Embryonic facial prominence (tissue), 1 donor: ENCODE results near the gene SMIM3.
"Not testable (repeated sequence)": the region's sequence is repeated elsewhere in the genome, so short reads cannot be mapped to it uniquely, and the experiment has no call there.

Experiments
- DNase-seq: peaks from one replicate; pipeline ENCODE4 v3.0.0-alpha.2; 2016; ENCODE audit errors: extremely low spot score

The SMIM3 gene

DNA sequence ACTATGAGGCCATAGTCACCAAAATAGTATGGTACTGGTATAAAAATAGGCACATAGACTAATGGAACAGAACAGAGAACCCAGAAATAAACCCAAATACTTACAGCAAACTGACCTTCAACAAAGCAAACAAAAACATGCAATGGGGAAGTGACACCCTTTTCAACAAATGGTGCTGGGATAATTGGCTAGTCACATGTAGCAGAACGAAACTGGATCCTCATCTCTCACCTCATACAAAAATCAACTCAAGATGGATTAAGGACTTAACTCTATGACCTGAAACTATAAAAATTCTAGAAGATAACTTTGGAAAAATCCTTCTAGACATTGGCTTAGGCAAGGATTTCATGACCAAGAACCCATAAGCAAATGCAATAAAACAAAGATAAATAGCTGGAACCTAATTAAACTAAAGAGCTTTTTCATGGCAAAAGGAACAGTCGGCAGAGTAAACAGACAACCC lies 14.9 kb downstream of the SMIM3 start:
- not testable (repeated sequence) for DNase-seq

DNA sequence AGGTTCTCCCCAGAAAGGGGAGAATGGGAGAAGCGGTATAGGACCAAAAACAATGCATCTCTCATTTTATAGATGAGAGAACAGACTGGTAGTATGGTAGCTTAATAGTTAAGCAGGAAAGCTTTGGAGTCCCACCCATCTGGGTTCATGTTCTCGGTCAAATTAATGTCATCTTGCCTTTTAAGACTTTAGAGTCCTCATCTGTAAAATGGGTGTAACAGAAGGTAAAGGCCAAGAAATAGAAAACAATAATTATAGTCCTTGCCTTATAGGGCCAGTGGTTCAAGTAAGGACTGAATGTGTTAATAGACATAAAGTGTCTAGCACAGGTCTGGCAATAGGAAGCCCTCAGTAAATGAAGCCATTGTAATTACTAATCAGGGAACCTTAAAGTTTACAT lies 16.4 kb downstream of the SMIM3 start:
- DNase-seq, result no peak

DNA sequence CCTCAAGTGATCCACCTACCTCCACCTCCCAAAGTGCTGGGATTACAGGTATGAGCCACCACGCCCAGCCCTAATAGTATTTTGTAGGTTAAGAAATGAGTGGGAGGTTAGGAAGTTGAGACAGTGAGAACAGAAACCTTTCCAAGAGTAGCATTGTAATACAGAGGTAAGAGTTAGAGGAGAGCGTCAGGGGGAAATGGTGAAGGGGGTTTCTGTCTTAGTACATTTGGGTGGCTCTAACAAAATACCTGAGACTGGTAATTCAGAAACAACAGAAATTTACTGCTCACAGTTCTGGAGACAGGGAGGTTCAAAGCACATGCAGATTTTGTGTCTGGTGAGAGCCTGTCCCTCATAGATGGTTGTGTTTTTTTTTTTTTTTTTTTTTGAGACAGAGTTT lies 18.8 kb downstream of the SMIM3 start:
- no peak for DNase-seq

DNA sequence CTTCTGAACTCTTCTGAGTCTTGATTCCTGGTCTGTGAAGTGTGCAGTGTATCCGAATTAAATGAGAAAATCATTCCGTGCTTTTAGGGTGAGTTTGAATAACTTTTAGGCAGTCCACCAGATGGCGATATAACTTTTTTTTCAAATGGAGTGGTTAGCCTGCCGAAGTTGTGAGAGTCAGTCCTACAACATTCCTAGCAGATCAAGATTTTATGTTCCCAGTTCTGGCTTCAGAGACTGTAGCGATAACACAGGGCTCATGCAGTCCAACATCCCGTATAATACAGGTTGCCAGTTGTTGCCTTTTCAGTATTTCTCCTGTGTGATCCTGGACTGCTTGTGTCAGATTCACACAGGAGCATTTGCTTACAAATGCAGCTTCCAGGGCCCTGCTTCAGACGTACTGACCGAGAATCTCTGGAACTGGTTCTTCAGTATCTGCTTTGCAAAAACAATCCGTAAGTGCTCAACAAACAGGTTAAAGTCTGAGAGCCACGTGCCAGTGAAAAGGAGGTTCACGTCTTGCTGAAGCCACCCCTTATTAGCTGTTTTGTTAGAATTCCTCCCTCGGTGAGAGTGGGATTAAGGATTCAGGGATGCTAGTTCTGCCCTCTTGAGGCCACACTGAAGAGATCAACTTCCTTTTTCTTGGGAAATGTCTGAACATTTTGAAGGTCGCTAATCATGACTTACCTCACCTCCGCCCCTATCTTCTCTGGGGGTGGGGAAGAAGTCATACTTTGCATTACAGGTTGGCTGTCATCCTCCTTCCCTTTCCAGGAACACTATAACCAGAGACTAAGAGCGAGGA lies 22.8 kb downstream of the SMIM3 start:
- peak; percentile 67 for DNase-seq

DNA sequence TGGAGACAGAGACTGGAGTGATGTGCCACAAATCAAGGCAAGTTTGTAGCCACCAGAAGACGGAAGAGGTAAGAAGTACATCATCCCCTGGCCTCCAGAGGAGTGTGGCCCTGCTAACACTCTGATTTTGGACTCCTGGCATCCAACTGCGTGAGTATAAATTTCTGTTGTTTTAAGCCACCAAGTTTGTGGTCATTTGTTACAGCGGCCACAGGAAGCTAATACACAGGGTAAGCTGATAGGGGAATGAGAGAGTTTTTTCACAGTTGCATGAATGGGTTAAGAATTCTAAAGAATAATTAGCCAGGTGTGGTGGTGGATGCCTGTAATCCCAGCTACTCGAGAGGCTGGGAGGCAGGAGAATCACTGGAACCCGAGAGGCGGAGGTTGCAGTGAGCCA lies 25.8 kb downstream of the SMIM3 start:
- DNase-seq, result no peak

DNA sequence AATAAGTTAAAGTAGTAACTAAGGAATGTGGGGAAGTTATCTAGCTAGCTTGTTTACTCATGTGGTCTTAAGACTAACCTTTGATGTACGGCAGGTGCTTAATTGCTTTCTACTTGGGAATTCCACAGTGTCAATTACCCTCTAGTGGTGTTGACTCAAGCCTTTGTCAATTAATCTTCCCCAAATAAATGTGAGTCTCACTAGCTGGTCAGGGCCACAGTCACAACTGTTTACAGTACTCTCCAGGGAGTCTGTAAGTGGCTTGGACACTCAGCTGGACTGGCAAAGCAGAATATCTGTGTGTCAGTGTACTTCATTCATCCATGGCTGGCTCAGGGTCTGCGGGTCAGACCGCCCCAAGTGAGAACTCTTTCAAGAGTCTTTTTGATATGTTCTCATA lies 30.8 kb downstream of the SMIM3 start:
- no peak for DNase-seq

DNA sequence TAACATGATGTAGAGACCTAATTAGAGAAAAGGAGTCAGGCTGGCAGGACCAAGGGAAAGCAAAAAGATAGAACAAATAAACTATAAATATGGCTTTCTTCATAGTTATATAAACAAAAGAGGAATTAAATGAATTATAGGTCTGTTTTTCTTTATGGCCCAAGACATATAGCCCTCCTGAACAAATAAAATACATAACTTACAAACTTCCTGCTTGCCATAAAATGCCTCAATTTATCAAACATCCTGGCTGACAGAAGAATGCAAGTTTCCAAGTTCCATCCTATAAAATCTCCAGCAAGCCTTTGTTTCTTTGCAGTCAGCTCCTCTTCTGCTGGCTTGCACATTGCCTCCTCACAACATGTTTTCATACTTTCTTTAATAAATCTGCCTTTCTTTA lies 36.5 kb downstream of the SMIM3 start:
- DNase-seq, result no peak

DNA sequence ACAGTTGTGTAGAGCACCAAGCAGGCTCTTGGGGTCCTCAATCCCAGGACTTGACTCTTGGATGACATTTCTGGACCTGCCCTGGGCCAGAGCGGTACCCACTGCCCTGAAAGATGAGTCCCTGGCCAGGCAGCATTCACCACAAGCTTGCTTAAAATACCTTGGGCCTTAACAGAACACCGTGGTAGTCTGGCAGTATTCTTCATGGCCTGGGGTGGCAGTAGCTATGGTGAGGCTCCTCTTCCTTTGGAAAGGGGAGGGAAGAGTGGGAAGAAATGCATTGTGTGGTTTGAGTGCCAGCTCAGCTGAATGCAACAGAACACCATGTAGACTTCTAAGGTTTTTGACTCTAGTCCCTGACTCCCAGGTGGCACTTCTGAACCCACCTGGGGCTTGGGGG lies 38.4 kb downstream of the SMIM3 start:
- no peak for DNase-seq

DNA sequence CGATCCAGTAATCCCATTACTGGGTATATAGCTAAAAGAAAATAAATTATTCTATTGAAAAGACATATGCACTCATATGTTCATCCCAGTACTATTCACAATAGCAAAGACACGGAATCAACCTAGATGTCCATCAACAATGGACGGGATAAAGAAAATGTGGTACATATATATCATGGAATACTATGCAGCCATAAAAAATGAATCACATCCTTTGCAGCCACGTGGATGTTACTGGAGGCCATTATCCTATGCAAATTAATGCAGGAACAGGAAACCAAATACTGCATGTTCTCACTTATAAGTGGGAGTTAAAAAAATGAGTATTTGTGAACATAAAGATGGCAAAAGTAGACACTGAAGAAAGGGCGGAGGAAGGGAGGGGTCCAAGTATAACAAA lies 51.2 kb downstream of the SMIM3 start:
- no peak for DNase-seq

DNA sequence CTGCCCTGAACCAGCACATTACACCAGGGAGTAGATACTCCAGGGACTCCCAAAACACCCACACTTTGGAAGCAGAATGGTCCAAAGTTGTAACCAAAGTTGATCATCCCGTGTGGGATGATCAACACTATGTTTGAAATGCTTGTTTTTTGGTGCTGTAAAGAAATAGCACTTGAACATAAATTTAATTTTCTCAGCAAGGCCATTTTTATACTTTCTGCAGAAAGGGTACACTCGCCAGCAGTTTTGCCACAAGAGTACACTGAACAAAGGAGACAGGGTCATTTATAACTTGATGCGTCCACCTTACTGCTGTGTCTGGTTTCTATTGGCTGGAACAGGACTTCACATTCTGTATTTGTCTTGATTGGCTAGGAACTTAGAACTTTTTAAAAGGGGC lies 53.3 kb downstream of the SMIM3 start:
- not testable (repeated sequence) for DNase-seq

DNA sequence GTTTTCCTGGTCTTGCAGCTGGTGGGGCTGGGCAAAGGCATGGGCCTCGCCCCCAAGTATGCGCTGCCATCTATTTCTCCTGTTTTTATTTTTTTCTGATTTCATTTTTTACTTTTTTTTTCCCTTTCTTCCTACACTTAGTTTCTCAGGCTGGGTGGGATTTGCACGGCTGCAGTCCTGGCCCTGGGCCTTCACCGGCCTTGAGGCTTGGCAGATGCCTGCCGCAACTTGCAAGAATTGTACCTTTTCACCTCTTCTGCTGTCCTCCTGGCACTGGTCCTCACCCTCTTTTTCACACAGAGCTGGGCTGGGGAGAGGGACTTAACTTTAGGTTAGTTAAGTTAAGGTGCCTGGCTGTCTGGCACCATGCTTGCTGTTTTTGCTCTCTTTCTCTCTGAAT lies 57.5 kb downstream of the SMIM3 start:
- no peak for DNase-seq

DNA sequence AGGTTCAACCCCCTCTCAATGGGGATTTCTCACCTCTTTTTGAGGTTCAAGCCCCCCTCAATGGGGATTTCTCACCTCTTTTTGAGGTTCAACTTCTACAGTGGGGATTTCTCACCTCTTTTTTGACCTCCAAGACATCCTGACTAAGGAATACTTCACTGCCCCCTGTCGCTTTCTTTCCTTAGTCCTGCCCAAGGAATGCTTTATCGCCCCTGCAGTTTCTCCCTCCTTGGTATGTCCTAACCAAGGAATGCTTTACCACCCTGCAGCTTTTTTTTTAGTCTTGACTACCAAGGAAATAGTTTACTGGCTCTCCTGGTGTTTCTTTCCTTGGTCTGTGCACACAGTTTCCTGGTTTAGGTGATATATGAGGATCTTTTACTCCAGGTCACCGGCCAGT lies 58.1 kb downstream of the SMIM3 start:
- no peak for DNase-seq

DNA sequence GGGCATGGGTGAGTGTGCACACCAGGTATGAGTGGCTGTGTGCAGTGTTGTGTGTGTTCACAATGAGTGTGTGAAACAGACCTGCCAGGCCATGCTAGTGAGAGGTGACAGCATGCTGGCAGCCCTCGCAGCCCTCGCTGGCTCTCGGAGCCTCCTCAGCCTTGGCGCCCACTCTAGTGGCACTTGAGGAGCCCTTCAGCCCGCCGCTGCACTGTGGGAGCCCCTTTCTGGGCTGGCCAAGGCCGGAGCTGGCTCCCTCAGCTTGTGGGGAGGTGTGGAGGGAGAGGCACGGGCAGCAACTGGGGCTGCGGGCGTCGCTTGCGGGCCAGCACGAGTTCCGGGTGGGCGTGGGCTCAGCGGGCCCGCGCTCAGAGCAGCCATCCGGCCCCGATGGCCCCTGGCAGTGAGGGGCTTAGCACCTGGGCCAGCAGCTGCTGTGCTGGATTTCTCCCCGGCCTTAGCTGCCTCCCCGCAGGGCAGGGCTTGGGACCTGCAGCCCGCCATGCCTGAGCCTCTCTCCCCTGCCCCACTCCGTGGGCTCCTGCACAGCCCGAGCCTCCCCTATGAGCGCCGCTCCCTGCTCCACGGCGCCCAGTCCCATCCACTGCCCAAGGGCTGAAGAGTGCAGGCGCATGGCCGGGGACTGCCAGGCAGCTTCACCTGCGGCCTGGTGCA lies 66.8 kb downstream of the SMIM3 start:
- DNase-seq, result not testable (repeated sequence)

DNA sequence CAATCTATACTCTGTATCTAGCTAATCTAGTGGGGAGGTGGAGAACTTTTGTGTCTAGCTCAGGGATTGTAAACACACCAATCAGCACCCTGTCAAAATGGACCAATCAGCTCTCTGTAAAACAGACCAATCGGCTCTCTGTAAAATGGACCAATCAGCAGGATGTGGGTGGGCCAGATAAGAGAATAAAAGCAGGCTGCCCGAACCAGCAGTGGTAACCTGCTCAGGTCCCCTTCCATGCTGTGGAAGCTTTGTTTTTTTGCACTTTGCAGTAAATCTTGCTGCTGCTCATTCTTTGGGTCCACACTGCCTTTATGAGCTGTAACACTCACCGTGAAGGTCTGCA lies 67.7 kb downstream of the SMIM3 start, which contains the start of gene IRGM:
IRGM (plus strand) TSS at position 214 of the 346 bp plus-strand sequence. CDS start 1,603 bp downstream, outside the sequence.
- DNase-seq, result not testable (repeated sequence)
